GM19238 (cell line): ENCODE measurements around the gene HLF.
"Not testable (repeated sequence)": the region's sequence is repeated elsewhere in the genome, so short reads cannot be mapped to it uniquely, and the experiment has no call there.

Experiments used
- DNase-seq: peaks from one replicate; pipeline ENCODE4 v3.0.0; 2011; ENCODE audit warnings: low spot score; ENCODE audit not compliant: insufficient read length

HLF gene

DNA sequence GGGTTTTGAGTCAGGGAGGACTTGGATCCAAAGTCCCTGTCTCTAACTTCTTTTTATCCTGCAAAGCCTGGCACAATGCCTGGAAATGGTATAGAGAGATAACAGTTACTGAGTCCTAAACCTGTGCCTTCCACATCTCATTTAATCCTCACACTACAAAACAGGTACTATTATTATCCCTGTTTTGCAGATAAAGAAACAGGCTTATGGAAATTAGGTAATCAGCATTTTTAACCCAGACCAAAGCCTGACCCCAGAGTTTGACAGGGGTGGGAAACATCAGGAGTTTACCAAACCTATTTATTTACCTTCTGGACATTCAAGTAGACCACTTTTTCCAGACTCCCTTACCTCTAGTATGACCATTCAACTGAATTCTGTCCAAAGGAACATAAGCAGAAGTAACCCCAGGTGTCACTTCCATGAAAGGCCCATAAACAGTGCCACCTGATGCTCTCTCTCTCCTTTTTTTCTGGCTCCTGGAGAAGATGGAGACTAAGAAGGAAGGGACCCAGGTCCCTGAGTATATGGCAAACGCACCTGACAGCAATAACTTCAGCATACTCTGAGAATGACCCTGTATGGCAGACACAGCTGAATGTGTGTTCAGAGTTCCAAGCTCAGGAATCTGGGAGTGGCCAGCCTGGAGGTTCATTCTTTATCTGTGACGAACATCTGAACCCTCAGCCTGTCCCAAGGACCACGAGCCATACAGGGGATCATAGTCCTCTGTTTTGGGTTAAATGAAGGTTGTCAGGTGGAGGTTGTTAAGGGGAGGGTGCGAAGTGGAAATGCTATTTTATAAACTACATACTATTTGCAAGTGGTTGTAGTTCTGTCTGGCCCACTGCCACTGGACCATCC lies 62.7 kb downstream of the HLF start:
- no peak for DNase-seq

DNA sequence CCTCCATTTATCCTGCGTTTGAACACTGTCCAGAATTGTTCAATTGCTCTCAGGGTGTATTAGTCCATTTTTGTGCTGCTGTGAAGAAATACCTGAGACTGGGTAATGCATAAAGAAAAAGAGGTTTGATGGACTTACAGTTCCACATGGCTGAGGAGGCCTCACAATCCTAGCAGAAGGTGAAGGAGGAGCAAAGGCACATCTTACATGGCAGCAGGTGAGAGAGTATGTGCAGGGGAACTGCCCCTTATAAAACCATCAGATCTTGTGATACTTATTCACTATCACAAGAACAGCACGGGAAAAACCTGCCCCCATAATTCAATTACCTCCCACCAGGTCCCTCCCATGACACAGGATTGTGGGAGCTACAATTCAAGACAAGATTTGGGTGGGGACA lies 63.8 kb downstream of the HLF start:
- DNase-seq, result not testable (repeated sequence)

DNA sequence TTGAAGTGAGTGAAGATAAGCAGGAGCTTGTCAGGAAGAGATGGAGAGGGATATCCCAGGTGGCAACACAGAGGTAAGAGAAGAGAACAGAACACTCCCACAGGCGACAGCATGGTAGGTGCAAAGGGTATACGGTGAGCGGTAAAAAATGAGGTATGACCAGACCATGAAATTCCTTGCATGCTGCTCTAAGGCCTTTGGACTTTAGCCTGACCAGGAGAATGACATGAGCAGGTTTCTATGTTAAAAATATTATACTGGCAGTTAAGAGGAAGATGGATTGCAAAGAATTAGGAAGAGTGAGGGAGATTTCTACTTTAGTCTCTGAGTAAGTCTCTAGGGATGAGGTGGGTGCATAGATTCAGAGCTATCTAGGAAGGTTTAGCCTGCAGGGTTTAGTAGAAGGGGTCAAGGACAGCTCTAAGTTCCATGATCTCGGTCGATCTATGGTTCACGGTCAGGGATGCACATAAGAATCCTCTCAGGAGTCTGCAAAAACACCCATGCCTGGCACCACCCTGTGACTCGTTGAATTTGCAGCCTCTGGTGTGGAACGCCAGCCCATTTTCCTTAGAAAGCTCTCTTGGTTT lies 65.7 kb downstream of the HLF start:
- DNase-seq, result no peak

DNA sequence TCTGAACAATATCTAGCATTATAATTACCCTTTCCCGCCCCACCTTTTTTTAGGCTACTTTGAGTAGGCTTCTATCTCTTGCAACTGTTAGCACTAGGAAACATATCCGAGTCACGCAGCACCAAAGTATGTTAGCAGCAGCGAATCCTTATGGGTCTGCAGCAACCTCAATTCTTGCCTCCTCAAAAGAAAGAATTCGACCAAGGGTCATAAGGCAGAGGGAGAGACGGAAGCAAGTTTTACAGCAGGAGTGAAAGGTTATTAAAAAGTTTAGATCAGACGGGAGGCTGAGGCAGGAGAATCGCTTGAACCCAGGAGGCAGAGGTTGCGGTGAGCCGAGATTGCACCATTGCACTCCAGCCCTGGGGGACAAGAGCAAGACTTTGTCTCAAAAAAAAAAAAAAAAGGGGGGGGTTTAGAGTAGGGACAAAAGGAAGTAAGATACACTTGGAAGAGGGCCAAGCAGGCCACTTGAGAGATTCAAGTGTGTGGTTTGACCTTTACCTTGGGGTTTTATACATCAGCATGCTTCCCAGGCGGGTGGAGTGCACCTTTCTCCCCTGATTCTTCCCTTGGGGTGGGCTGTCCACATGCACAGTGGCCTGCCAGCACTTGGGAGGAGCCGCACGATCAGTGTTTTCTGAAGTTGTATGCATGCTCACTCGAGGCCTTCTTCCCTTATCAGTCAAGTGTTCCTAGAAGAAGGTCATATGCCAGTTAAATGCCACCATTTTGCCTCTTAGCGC lies 67.7 kb downstream of the HLF start:
- DNase-seq, result no peak

DNA sequence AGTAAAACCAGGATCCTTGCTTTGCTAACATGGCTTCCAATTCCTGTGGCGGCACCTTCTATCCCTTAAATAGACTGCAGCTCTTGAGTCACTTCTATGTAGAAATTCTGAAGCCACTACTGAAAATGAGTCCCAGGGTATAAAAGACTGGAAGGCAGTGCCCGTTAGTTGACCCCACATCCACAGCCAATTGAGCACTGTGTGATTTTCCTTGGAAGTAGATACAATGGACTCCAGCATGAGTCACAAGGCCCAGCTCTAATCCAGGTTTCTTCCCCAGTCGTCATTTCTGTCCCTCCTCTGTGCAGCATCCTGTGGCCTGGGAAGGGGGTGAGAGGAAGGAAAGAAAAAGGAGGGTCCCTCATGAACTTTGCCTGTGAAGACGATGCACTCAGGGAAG lies 69.5 kb downstream of the HLF start:
- DNase-seq, result no peak

DNA sequence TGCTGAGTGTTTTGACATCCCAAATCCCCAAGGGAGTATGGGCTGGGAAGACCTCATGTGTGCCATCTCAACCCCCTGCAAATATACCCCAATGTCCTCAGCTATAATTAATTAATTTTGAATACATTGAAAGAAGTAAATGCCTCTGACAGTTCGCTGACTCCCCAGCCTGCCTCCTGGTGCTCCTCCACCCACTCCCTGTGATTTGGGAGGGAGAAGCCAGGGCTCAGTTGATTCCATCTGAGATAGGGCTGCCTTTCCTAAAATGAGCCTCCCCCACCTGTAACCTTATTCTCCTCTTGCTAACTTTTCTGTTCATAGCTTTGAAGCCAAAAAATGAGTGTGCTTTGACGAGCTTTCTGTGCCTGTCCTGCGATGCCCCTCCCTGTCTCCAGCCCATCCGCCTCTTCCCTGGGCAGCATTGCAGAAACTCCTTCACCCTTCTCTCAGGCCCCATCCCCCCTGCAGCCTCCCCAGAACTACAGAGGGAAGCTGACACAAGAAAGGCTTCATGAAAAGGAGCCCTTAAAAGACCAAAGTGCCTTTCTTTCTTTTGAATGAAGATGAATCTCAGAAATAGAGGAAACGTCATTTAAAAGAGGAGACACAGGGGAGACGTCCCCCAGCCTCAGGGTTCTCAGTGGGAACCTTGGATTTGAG lies 70.3 kb downstream of the HLF start:
- no peak for DNase-seq

DNA sequence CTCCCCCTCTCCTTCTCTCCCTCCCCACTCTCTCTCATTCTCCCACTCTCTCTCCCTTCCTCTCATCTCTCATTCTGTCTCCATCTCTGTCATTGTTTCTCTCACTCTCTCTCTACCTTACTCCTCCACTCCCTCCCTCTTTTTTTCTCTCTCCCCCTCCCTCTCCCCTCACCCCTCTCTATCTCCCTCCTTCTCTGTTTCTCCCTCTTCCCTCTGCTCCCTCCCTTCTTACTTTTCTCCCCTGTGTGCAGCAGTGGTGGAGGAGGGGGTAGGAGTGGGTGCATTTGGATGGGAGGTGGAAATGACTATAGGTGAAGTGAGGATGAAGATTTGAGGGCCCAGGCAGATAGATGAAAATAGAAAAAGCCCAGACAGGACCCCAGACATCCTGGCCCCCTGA lies 70.9 kb downstream of the HLF start:
- no peak for DNase-seq

DNA sequence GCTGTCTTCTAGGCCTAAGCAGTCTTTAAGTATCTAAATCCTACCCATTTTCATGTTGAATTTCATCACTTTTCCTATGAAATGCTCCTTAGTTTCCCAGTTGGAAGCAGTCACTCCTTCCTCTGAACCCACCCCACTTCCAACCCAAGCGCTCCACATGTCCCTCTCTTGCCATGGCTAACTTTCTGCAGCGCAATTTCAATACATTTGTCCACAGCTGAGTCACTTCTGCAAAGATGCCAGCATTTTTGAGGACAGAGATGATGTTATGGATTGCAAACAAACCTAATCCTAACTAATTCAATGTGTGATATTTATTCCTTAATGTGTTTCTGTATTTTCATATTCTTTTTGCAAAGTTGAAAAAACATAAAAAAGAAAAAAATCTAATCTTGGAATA lies 71.7 kb downstream of the HLF start:
- no peak for DNase-seq

DNA sequence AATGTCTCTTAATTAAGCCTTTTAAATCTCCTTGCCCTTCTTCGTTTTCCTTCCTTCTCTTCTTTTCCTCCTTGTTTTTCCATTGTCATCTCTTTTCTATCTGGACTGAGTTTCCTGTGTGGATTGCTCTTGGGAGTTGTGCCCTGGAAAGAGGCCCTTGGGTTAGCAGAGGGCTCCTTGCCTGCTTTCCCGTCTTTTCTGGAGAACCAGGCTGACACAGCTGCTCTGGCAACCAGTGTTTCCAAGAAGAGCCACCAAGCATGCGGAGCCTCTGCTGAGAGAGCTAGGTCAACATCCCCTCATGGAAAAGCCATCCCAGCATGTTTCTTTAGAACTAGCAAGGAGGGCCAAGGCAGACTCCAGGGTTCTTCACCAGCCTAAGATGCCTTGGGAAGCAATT lies 75.4 kb downstream of the HLF start:
- no peak for DNase-seq

DNA sequence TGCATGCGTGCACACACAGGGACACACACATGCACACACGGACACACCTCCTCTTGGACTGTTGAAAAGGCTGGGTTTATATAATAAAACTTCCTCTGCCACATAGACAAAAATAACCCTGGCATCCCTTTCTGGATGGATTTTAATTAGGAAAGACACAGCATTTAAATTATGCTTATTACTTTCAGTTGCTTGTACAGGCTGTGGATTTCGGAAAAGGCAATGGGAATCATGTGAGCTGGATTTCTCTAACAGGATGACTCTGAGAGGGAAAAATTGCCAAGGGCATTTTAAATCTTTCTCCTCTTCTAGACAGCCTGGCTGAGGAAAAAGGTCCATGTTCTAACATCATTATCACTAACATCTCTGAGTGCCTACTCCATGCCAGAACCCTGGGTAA lies 75.9 kb downstream of the HLF start:
- DNase-seq, result no peak

DNA sequence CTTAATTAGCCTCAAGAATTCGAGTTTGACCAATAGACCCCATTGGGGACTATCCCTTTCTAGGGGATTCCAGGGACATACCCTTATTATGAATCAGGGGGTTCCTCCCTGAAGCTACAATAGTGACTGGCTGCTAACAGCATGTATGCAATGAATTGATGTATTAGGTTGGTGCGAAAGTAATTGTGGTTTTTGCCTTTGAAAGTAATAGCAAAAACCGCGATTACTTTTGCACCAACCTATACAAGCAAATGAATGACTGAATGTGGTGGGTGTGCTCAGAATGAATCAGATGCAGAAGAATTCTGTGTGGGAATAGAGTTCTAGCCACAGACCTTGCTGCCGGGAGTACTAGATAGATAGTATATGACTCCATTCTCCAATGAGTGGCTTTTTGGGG lies 76.7 kb downstream of the HLF start:
- DNase-seq, result no peak

DNA sequence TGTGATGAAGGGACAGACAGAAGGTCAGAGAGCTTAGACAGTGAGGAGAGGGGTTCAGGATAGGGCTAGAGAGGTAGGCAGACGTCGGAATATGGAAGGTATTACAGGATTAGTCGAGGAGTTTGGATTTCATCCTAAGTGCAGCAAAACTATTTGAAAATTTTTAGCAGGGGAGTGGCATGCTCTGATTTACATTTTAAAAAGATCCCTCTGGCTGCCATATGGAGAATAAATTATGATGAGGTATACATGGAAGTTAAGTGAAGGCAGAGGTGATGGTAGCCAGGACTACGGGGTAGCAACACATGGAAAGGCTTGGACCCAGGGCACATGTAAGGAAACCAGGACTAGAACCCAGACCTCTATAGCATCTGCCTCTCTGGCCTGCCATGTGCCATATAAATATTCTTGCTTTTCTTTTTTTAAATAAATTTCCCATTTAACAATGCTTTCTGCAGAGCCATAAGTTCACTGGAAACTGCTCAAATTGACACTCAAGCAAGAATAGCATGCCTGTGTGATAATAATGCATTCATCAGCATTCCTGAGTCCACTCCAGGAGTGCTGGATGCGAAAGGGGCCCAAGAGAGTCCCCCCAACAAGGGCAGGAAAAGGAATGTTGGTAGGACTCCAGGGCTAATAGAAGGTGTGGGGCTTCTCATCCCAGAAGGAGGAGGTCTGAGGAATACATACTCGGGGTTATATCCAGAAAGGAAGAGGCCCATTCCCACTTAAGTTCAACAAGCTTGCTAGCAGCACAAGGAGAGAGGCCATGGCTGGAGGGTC lies 78.2 kb downstream of the HLF start:
- no peak for DNase-seq

DNA sequence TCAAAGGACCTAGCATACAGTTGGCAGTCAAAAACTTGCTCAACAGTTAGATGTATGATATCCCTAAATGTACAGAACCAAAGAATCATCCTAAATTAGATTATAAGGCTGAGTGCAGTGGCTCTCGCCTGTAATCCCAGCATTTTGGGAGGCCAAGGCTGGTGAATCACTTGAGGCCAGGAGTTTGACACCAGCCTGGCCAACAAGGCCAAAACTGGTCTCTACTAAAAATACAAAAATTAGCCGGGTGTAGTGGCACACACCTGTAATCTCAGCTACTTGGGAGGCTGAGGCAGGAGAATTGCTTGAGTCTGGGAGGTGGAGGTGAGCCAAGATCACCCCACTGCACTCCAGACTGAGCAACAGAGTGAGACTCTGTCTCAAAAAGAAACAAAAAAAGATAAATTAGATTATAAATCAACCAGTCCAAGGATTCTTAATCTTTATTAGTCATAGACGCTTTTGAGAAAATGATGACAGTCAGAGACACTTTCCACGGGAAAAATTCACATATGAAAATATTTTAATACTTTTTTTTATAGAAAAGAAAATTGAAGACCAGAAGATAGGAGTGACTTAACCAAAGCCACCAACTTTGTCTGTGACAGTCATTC lies 79.2 kb downstream of the HLF start:
- DNase-seq, result no peak

DNA sequence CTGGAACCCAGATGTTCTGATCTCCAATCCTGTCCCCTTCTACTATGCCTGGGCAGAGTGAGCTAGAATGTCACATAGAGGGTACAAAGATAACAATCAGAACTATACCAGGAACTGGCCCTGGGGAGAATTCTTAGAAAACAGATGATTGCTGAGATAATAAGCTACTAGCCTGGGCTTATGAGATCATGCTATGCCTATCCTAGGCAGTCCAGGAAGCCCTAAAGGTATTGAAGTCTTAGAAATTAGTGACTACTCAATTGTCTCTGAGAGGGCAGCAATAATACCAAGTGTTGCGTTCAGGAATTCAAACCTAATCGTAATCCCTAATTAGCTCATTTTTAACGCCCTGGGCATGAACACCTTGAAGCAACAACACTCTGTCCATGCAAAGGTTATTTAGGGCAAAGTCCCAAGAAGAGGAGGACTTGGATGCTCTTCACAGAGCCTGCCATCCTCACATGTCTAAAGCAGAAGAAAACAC lies 79.8 kb downstream of the HLF start:
- no peak for DNase-seq

DNA sequence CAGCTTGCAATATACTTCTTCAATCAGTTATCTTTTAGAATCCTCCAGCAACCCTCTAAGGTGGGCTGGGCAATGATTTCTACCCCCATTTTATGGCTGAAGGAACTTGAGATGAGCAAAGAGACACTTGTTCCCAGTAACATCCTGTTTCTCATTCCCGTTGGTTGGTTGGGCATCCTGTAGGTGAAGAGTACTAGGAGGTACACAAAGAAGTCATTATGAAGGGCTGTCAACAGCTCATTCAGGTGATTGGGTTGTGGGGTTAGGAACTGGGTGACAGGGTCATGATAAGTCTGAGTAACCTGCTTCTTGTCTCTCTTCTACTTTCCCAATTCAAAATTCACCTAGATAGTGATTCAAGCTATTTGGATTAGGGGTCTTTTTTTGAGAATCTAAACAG lies 80.4 kb downstream of the HLF start:
- no peak for DNase-seq

DNA sequence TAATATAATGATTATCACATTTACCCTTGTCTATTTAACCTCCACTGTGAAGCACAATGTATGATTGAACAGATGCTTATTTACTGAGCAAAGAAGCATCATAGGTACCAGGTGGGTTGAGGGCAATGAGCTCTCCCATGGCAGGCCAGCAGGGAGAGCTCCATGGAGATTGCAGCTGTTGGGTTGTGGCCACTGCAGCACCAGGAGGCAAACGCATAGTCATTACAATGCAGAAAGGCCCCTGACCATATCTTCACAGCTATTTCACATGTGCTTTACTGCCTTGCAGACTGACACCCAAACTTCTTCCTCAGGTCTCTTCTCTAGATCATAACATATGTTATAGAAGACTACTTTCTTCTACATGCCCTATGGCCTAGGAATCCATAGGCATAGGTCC lies 81.9 kb downstream of the HLF start:
- no peak for DNase-seq

DNA sequence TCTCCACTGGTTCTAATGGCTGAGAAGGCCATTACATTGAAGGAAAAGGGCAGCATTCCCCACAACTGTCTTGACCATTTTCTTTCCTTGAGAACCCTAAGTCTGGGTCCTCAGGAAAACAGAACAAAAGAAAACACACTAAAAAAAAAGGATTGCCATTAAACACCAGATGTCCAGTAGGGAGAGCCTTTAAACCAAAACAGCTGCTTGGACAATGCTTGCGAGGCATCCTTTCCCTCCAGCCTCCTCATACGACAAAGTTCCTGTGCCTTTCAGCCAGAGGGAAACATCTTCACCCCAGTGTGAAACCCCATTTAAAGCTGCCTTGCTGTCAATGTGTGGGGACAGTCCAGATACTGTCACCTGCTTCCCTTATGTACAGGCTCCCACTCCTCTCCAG lies 82.6 kb downstream of the HLF start:
- no peak for DNase-seq

DNA sequence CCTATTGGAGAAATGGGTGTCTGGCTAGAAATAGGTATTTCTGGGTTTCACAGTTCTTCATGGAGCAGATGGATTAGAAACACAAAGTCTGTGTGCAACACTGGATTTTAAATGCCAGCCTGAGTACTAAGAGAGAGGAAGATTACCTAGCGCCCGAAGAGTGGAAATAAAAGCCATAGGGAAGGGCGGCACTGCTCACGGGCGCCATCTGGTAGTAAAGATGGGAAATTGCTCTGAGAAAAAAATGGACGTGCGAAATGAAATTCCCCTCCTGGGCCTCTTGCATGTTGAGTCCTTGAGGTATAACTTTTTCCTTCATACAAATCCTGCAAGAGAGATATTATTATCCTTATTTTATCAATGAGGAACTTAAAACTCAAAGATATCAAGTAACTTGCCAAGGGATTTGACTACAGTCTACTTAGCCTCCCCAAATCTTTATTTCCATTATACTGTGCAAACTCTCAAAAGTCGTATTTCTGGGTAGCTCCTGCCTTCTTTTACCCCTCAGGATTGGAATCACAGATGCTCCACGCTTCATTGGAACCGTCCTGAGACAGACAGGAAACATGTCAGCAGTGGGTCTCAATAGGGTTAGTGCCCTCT lies 84.1 kb downstream of the HLF start:
- DNase-seq, result no peak

DNA sequence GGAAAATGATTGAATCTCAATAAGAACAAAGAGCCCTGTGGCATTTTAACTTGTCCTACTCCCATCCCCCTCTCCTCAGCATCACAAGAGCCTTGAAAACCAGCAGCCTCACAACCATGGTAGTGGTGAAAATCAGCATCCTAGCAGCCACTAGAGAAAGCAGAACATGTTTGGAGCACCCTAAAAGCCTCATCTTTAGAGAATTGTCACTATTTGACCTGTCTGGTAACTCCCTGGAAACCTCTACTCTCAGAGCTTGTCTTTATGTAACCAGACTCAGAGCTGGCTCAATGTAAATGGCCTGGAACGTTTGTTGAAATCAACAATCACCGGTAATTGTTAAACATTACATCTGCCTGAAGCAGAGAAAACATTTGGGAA lies 86.1 kb downstream of the HLF start:
- no peak for DNase-seq

DNA sequence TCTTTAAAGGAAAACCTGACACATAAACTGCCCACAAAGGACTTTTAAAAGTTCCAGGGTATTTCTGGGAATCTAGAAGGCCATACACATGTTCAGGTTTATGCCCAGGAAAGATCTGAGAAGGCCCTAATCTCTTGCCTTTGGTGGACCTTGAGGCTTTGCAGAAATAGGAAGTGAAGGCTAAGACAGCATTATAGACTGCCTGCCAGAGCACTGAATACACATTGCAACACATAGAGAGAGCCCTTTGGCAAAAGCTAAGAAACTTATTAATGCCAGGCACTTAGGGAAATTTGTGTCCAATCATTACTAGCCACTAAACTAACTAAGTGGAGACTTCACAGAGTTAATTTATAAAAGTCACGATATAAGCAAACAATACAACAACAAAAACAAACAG lies 86.5 kb downstream of the HLF start:
- no peak for DNase-seq
